Esophagus squamous epithelium (tissue), 4 donors: ENCODE results near the gene MMP14.

Experiments
- CTCF ChIP-seq, 6 experiments: fragments of 450-650 bp in 4 of 6; fragments of 200-600 bp in 2 of 6; sonication (generic) in 2 of 6; IDR thresholded peaks; one replicate each; pipeline ENCODE4 v1.5.1; 2016 to 2019; ENCODE audit warnings: antibody characterized with exemption in 6 of 6, mild to moderate bottlenecking in 4 of 6, moderate library complexity in 4 of 6
- POLR2A ChIP-seq, 4 donors: fragments of 450-650 bp; IDR thresholded peaks; one replicate each; pipeline ENCODE4 v1.6.1; 2017; ENCODE audit warnings: antibody characterized with exemption in 4 of 4, mild to moderate bottlenecking in 4 of 4, moderate library complexity in 3 of 4

GRCh38 chr14:22830443-22831010, 5.9 kb upstream of the MMP14 start:
- TF ChIP-seq CTCF (IDR thresholded peaks at IDR 0.05) = no peak
- no peak for TF ChIP-seq POLR2A (IDR thresholded peaks at IDR 0.05)
